Activated T-helper 17 cell treated with anti-CD3 and anti-CD28 coated beads, Interleukin-2, amount 50 U/mL, for 72 hours (primary cell): ENCODE data around the gene KLHL22. TPM values are rescaled to one million over a fixed set of nuclear protein-coding genes. Genes with fewer than 3 reads are reported as not detected.
"Not testable (repeated sequence)": the region's sequence is repeated elsewhere in the genome, so short reads cannot be mapped to it uniquely, and the experiment has no call there.

Experiments used
- ATAC-seq: fragments of 150-1000 bp; cut with Tn5 transposase; replicated peaks from 2 replicates; pipeline ENCODE4 v1.10.0; 2021; ENCODE audit warnings: mild to moderate bottlenecking, moderate library complexity
- H3K27ac Mint-ChIP-seq: one replicate; pipeline ENCODE4 v1.8.0; 2022; ENCODE audit warnings: mixed read lengths
- H3K27me3 Mint-ChIP-seq: one replicate; pipeline ENCODE4 v1.8.0; 2022; ENCODE audit warnings: mixed read lengths
- H3K36me3 Mint-ChIP-seq: one replicate; pipeline ENCODE4 v1.8.0; 2022; ENCODE audit warnings: low read depth, mild to moderate bottlenecking, mixed read lengths
- H3K4me1 Mint-ChIP-seq: one replicate; pipeline ENCODE4 v1.8.0; 2022; ENCODE audit warnings: mixed read lengths
- H3K4me3 Mint-ChIP-seq: one replicate; pipeline ENCODE4 v1.8.0; 2022; ENCODE audit warnings: mild to moderate bottlenecking, mixed read lengths
- H3K9me3 Mint-ChIP-seq: one replicate; pipeline ENCODE4 v1.8.0; 2022; ENCODE audit warnings: mixed read lengths
- total RNA-seq, 2 donors: library from RNA; stranded (reverse); gene quantifications; one replicate each; pipeline ENCODE4 v1.2.3, GENCODE V29; 2022

KLHL22 gene
- total RNA-seq, 2 donors from 2014 or later = 19.3 to 22.4 TPM

DNA sequence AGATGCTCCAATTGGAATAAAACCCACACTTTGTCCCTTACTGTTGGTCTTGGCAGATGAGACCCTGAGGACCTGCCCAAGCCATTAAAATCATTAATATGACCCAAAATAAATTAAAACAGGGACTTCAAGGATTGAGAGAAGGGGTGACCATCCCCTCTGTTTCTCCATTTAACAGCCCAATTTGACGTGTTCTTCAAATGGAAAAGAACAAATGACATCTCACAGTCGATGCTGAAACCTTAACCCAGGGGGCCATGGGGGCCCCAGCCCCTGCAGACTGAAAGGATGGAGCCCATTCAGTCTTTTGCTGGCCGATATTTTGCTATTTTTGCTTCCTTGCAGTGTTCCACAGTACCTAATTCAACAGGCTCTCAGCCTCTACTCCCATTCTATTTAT is 81.1 kb downstream of the KLHL22 start:
- Mint-ChIP-seq H3K27ac (no peak overlapping the region), H3K4me1 (no peaks in the 10 kb centered on the region), H3K4me3 (no peak overlapping the region), H3K9me3 (no peaks in the 10 kb centered on the region), H3K36me3 (no peaks in the 10 kb centered on the region), H3K27me3 (no peaks in the 10 kb centered on the region)
- ATAC-seq = no peak

GRCh38 chr22:20414059-20414440 is 81.5 kb downstream of the KLHL22 start:
- Mint-ChIP-seq H3K4me3 (no peak overlapping the region), H3K9me3 (no peaks in the 10 kb centered on the region), H3K4me1 (no peaks in the 10 kb centered on the region), H3K27me3 (no peaks in the 10 kb centered on the region), H3K36me3 (no peaks in the 10 kb centered on the region), H3K27ac (no peak overlapping the region)
- ATAC-seq = no peak

DNA sequence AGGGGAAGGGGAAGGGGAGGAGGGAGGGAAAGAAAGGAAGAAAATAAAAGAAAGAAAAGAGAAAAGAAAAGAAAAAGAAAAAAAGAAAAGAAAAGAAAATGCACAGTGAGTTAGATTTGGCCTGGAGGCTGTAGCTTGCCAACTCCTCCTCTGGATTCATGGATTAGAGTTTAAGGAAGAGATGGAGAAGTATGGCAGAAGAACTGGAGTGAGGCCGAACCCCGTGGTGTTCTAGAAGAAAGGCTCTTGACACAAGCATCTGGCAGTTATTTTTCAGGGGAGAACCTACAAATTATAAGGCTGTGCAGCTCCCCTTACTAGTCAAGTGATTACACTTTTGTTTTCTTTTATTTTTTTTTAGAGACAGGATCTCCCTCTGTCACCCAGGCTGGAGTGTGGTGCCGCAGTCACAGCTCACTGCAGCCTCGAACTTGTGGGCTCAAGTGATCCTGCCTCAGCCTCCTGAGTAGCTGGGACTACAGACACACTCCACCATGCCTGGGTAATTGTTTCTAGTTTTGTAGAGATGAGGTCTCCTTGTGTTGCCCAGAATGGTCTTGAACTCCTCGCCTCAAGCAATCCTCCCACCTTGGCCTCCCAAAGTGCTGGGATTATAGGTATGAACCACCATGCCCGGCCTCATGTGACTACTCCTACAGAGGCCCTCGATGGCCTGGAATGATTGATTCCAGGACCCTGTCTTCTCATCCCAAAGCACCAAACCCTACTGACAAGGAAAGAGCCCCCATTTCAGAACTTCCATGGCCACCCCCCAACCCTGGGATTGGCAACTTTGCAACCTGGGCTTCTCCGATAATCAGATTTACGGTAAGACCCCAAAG is 82.2 kb downstream of the KLHL22 start:
- no peak for ATAC-seq
- no peak overlapping the region for H3K27ac Mint-ChIP-seq
- no peaks in the 10 kb centered on the region for H3K9me3 Mint-ChIP-seq
- no peaks in the 10 kb centered on the region for H3K27me3 Mint-ChIP-seq
- no peaks in the 10 kb centered on the region for H3K36me3 Mint-ChIP-seq
- H3K4me1 Mint-ChIP-seq = no peaks in the 10 kb centered on the region
- H3K4me3 Mint-ChIP-seq = no peak overlapping the region

- no peaks in the 10 kb centered on the region for H3K9me3 Mint-ChIP-seq
- no peaks in the 10 kb centered on the region for H3K4me1 Mint-ChIP-seq
- H3K27me3 Mint-ChIP-seq = no peaks in the 10 kb centered on the region
- no peak overlapping the region for H3K4me3 Mint-ChIP-seq
- ATAC-seq = no peak
- no peak overlapping the region for H3K27ac Mint-ChIP-seq
- no peaks in the 10 kb centered on the region for H3K36me3 Mint-ChIP-seq
These were observed 83.0 kb downstream of the KLHL22 start for GRCh38 chr22:20412474-20413216.

- not testable (repeated sequence) for H3K4me1 Mint-ChIP-seq, H3K27ac Mint-ChIP-seq, ATAC-seq, H3K9me3 Mint-ChIP-seq, H3K36me3 Mint-ChIP-seq, H3K27me3 Mint-ChIP-seq, H3K4me3 Mint-ChIP-seq
These were observed 86.2 kb downstream of the KLHL22 start for GRCh38 chr22:20409385-20409784.

GRCh38 chr22:20408891-20409290 is 86.7 kb downstream of the KLHL22 start:
- no peak for ATAC-seq
- no peak overlapping the region for H3K27ac Mint-ChIP-seq
- H3K4me3 Mint-ChIP-seq = no peak overlapping the region
- no peaks in the 10 kb centered on the region for H3K9me3 Mint-ChIP-seq
- H3K36me3 Mint-ChIP-seq = peaks cover 6% of the 10 kb centered on the region
- no peaks in the 10 kb centered on the region for H3K4me1 Mint-ChIP-seq
- no peaks in the 10 kb centered on the region for H3K27me3 Mint-ChIP-seq

DNA sequence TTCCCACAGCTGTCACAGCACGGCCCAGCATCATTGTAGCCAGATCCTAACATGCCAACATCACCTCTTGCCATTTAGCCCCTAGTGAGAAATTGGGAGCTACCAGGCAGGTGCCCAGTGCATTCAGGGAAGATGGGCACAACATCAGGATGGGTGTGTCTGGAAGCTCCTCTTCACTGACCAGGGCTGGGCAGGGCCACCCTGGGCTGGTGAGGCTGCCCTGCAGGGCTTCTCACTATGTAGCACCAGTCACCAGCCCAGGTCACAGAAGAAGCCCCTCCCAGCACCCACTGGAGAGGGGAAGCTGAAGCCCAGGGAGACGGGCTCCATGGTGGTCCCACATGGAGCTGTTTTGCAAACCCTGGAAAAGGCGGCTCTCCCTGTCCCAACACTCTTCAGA is 87.8 kb downstream of the KLHL22 start:
- no peaks in the 10 kb centered on the region for H3K9me3 Mint-ChIP-seq
- H3K4me1 Mint-ChIP-seq = peaks cover 5% of the 10 kb centered on the region
- H3K4me3 Mint-ChIP-seq = no peak overlapping the region
- H3K36me3 Mint-ChIP-seq = peaks cover 14% of the 10 kb centered on the region
- no peak overlapping the region for H3K27ac Mint-ChIP-seq
- H3K27me3 Mint-ChIP-seq = no peaks in the 10 kb centered on the region
- ATAC-seq = no peak

- Mint-ChIP-seq H3K4me3 (no peak overlapping the region), H3K27ac (no peak overlapping the region), H3K27me3 (no peaks in the 10 kb centered on the region), H3K36me3 (peaks cover 15% of the 10 kb centered on the region), H3K9me3 (no peaks in the 10 kb centered on the region), H3K4me1 (peaks cover 5% of the 10 kb centered on the region)
- no peak for ATAC-seq
These were observed 88.7 kb downstream of the KLHL22 start for GRCh38 chr22:20406686-20407408.

- no peak overlapping the region for H3K27ac Mint-ChIP-seq
- peaks cover 15% of the 10 kb centered on the region for H3K36me3 Mint-ChIP-seq
- no peaks in the 10 kb centered on the region for H3K27me3 Mint-ChIP-seq
- H3K9me3 Mint-ChIP-seq = no peaks in the 10 kb centered on the region
- no peak overlapping the region for H3K4me3 Mint-ChIP-seq
- no peak for ATAC-seq
- peaks cover 5% of the 10 kb centered on the region for H3K4me1 Mint-ChIP-seq
These were observed 89.5 kb downstream of the KLHL22 start for GRCh38 chr22:20405931-20406685.

GRCh38 chr22:20405291-20405930 is 90.2 kb downstream of the KLHL22 start:
- Mint-ChIP-seq H3K9me3 (no peaks in the 10 kb centered on the region), H3K27me3 (no peaks in the 10 kb centered on the region), H3K4me3 (no peak overlapping the region), H3K27ac (no peak overlapping the region), H3K36me3 (peaks cover 15% of the 10 kb centered on the region), H3K4me1 (peaks cover 5% of the 10 kb centered on the region)
- no peak for ATAC-seq

GRCh38 chr22:20404881-20405280 is 90.7 kb downstream of the KLHL22 start:
- Mint-ChIP-seq H3K27ac (no peak overlapping the region), H3K36me3 (peaks cover 15% of the 10 kb centered on the region), H3K4me1 (peaks cover 5% of the 10 kb centered on the region)

DNA sequence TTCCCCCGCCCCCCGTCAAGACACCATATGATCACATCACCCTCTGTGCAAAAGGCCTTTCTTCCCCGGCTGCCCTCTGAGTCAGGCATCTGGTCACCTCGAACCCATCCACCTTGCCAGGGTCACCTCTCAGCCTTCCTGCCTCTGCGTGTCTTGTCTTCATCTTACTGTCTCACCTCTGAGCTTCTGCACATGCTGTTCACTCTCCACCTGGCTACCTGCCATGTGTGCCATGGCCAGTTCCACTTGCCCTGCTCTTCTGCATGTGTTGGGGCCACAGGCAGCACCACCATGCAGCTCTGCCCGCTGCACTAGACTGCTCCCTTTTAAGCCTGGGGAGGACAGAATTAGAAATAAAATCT is 91.8 kb downstream of the KLHL22 start:
- H3K4me1 Mint-ChIP-seq = peaks cover 5% of the 10 kb centered on the region
- ATAC-seq = no peak
- H3K9me3 Mint-ChIP-seq = no peaks in the 10 kb centered on the region
- no peak overlapping the region for H3K4me3 Mint-ChIP-seq
- peaks cover 15% of the 10 kb centered on the region for H3K36me3 Mint-ChIP-seq
- H3K27me3 Mint-ChIP-seq = no peaks in the 10 kb centered on the region
- no peak overlapping the region for H3K27ac Mint-ChIP-seq

More at GRCh38 chr22:20404881-20405280, 90.7 kb downstream of the KLHL22 start:
- no peak for ATAC-seq
- Mint-ChIP-seq H3K27me3 (no peaks in the 10 kb centered on the region), H3K4me3 (no peak overlapping the region), H3K9me3 (no peaks in the 10 kb centered on the region)

DNA sequence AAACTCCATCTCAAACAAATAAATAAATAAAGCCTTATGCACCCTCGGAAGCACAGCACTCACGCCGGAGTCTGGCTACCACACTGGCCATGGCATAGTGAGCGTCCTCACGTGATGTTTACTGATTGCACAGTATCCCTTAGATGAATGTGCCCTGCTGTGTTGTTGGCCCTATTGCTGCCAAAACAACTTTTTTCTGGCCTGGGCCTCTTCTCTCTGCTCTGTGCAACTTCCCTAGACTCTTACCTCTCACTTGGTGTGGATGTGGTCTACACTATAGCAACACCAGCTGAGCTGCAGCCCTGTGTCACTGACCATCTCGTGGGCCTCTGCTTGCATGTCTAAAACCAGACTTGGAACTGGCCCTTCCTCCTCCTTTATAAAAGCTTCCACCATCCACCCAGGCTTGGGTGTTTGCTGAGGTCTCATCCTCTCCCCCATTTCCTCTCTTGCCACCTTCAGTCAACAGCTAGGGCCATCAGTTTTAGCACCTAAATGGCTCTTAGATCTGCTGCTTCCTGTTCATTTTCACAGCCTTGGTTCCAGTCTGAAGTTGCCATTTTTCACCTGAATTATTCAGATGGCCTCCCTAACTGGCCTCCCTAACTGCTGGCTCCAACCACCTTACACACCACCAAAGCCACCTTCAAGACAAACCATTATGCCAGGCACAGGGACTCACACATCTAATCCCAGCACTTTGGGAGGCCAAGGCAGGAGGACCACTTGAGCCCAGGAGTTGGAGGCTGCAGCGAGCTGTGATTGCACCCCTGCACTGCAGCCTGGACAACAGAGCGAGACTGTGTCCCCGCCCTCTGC is 92.4 kb downstream of the KLHL22 start:
- no peak overlapping the region for H3K27ac Mint-ChIP-seq
- no peaks in the 10 kb centered on the region for H3K9me3 Mint-ChIP-seq
- peaks cover 5% of the 10 kb centered on the region for H3K4me1 Mint-ChIP-seq
- no peak for ATAC-seq
- H3K4me3 Mint-ChIP-seq = no peak overlapping the region
- no peaks in the 10 kb centered on the region for H3K27me3 Mint-ChIP-seq
- H3K36me3 Mint-ChIP-seq = peaks cover 15% of the 10 kb centered on the region
